Measurements from ENCODE around the gene AMBP. TPM values are rescaled to one million over a fixed set of nuclear protein-coding genes. Genes with fewer than 3 reads are reported as not detected.

The AMBP gene
- total RNA-seq, 2 donors from 2014 or later = 1.5 to 5.7 TPM

DNA sequence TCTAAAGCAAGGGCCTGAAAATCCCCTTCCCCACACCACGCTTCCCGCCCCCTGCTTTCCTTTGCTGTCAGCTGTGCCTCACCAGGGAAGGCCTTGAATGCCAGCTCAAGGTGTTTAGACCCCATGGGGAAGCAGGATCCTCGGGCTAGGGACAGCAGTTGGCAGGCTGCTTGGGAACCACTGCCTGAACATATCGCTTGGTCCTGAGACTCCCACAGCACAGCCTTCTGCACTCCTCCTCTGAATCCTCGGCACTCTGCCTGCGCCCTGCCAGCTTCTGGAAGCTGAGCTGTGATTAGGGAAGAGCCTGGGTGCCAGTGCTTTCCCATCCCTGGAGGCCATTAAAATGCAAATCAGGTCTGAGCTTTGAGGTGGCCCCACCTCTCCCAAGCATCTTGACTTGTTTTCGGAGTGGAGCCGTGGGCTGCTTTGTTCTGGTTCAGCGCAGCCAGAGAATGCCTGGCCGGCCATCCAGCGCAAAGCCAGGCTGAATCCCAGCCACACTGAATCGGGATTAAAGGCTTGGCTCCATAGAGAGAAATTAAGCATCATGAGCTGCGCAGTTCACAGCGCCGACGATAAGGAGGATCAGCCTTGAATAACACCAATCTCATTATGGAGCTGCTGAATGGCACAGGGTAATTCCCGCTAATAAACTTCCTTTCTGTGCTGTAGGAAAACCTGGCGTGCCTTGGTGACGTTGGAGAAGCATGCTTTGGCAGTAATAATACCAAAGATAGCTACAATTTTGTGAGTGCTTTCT is 40.0 kb downstream of the AMBP start:
- intact Hi-C loops (cut with DNase I) = loop anchor here (10.0 kb wide), 1 partner anchor 233 kb away; no protein-coding TSS in a partner anchor
- H3K9me3 ChIP-seq = no peaks in the 10 kb centered on the region
- H3K27me3 ChIP-seq = no peaks in the 10 kb centered on the region
- TF ChIP-seq, protein P1, sequence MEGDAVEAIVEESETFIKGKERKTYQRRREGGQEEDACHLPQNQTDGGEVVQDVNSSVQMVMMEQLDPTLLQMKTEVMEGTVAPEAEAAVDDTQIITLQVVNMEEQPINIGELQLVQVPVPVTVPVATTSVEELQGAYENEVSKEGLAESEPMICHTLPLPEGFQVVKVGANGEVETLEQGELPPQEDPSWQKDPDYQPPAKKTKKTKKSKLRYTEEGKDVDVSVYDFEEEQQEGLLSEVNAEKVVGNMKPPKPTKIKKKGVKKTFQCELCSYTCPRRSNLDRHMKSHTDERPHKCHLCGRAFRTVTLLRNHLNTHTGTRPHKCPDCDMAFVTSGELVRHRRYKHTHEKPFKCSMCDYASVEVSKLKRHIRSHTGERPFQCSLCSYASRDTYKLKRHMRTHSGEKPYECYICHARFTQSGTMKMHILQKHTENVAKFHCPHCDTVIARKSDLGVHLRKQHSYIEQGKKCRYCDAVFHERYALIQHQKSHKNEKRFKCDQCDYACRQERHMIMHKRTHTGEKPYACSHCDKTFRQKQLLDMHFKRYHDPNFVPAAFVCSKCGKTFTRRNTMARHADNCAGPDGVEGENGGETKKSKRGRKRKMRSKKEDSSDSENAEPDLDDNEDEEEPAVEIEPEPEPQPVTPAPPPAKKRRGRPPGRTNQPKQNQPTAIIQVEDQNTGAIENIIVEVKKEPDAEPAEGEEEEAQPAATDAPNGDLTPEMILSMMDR (IDR thresholded peaks at IDR 0.05) = no peak
- no peaks in the 10 kb centered on the region for H3K36me3 ChIP-seq
- H3K27ac ChIP-seq = no peak overlapping the region
- H3K9ac ChIP-seq (ENCODE audit: low read depth in 2 of 2, low read length in 2 of 2) = no peak overlapping the region
- peak; percentile 7 for DNase-seq
- no peaks in the 10 kb centered on the region for H3K4me1 ChIP-seq
- H3K4me3 ChIP-seq = no peak overlapping the region

- no peaks in the 10 kb centered on the region for H3K27me3 ChIP-seq
- H3K9ac ChIP-seq (ENCODE audit: low read depth in 2 of 2, low read length in 2 of 2) = no peak overlapping the region
- H3K9me3 ChIP-seq = no peaks in the 10 kb centered on the region
- TF ChIP-seq, protein P1 (IDR thresholded peaks at IDR 0.05) = no peak
- H3K27ac ChIP-seq = no peak overlapping the region
- H3K36me3 ChIP-seq = no peaks in the 10 kb centered on the region
- intact Hi-C loops (cut with DNase I) = loop anchor here (10.0 kb wide), 1 partner anchor 232 kb away; no protein-coding TSS in a partner anchor
- DNase-seq = no peak
- no peaks in the 10 kb centered on the region for H3K4me1 ChIP-seq
- H3K4me3 ChIP-seq = no peak overlapping the region
Measured at GRCh38 chr9:114037249-114037648, 40.9 kb downstream of the AMBP start.

GRCh38 chr9:114035845-114036801 is 42.0 kb downstream of the AMBP start:
- intact Hi-C loops (cut with DNase I) = loop anchor here (10.0 kb wide), 1 partner anchor 231 kb away; no protein-coding TSS in a partner anchor
- TF ChIP-seq, protein P1 (IDR thresholded peaks at IDR 0.05) = no peak
- Histone ChIP-seq H3K4me1 (no peaks in the 10 kb centered on the region), H3K9ac (ENCODE audit: low read depth in 2 of 2, low read length in 2 of 2) (no peak overlapping the region), H3K36me3 (no peaks in the 10 kb centered on the region), H3K4me3 (no peak overlapping the region), H3K9me3 (no peaks in the 10 kb centered on the region), H3K27ac (no peak overlapping the region), H3K27me3 (no peaks in the 10 kb centered on the region)
- peak; percentile 9 for DNase-seq

DNA sequence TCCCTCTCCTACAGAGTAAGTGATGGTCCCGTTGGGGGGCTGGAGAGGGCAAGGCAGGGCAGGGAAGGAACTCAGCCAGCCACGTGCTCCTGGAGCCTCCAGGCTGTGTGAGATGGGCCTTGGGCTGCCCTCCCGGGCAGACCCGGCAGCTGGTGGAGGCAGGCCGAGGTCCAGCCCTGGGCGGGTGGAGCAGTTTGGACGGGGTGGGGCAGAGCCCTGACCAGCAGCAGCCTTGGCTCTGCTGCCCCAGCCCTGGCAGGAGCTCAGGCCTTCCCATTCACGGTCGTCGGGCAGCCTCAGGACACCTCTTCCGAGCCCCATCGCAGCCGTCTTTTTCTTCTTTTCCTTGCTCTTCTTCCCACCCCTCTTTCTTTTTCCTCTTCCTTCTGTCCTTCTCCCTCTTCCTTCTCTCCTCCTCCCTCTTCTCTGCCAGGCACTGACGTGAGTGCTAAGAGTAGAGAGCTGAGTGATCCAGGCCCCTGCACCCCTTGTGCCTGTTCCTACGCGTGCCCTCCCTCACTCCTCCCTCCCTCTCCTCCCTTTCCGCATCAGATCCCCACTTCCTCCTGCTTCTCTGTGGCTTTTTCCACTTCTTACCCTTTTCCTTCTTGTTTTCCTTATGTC is 42.8 kb downstream of the AMBP start:
- TF ChIP-seq, protein P1 (IDR thresholded peaks at IDR 0.05) = no peak
- Histone ChIP-seq H3K27me3 (no peaks in the 10 kb centered on the region), H3K9ac (ENCODE audit: low read depth in 2 of 2, low read length in 2 of 2) (no peak overlapping the region), H3K4me1 (no peaks in the 10 kb centered on the region), H3K4me3 (no peak overlapping the region), H3K27ac (no peak overlapping the region), H3K36me3 (no peaks in the 10 kb centered on the region), H3K9me3 (no peaks in the 10 kb centered on the region)
- DNase-seq = peak; percentile 16
- intact Hi-C loops (cut with DNase I) = loop anchor here (10.0 kb wide), 1 partner anchor 231 kb away; no protein-coding TSS in a partner anchor

DNA sequence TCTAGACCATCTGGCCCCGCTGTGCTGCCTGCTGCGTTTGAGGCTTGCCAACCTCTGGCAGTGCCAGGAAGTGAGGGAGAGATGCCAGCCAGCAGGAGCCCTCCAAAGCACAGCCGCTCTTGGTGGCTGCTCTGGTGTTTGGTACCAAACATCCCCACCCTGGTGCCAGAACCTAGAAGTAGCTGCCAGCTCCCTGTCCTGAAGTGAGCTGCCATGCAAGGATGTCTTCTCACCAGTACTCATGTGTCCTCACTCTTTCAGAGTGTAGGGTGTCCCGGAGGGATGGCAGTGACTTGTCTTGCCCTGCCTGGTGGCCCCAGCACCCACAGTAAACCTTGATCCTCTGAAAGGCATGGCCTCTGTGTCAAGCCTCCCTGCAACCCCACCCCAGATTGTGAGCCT is 43.4 kb downstream of the AMBP start:
- peak; percentile 10 for DNase-seq
- H3K4me1 ChIP-seq = no peaks in the 10 kb centered on the region
- H3K36me3 ChIP-seq = no peaks in the 10 kb centered on the region
- no peak overlapping the region for H3K27ac ChIP-seq
- TF ChIP-seq, protein P1 (IDR thresholded peaks at IDR 0.05) = no peak
- no peak overlapping the region for H3K9ac ChIP-seq (ENCODE audit: low read depth in 2 of 2, low read length in 2 of 2)
- no peaks in the 10 kb centered on the region for H3K27me3 ChIP-seq
- no peaks in the 10 kb centered on the region for H3K9me3 ChIP-seq
- H3K4me3 ChIP-seq = no peak overlapping the region
- intact Hi-C loops (cut with DNase I) = loop anchor here (10.0 kb wide), 1 partner anchor 230 kb away; no protein-coding TSS in a partner anchor

All from colonic mucosa (tissue), 4 donors.